WI38 (cell line): ENCODE data around the gene FADS3.

Experiments used
- H3K4me3 ChIP-seq: 2 replicates; pipeline ENCODE4 v1.5.1; 2011; ENCODE audit warnings: low read depth, mild to moderate bottlenecking, control low read depth, low read length
- TF ChIP-seq, protein P1 (sequence below): IDR thresholded peaks from 2 replicates; pipeline ENCODE4 v1.5.1; 2012; ENCODE audit warnings: low read depth, mild to moderate bottlenecking, control low read depth, low read length

FADS3 gene

DNA sequence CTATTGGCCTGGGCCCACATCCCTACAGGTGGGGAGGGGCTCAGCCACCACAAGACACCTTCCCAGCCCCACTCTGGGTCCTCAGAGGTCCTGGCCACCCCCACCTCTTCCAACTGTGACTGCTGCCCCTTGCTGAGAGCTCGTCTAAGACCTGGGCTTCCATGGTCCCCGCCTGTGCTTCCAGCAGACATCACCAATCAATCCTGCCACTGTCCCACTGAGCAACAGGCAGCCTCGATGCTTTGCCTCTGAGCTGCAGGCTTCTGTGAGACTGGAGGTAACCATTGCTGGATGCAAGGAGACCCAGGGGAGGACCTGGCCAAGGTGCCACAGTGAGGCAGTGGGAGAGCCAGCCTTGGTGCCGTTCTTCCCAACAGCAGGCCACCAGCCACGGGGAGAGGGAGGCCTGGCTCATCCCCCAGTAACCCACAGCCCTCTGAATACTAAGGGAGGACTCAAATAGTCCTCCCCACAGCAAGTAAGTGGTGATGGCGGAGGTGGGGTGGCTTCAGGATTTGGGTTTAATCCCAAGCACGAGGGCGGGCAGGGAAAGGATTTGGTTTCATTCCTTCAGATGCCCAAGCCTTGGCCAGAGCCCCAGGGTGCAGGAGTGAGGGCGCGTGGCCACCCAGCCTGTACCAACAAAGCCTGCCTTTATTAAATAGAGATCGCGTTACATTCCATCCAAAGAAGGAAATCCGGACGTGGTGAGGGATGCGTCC is 5.5 kb upstream of the FADS3 start:
- no peak overlapping the region for H3K4me3 ChIP-seq
- TF ChIP-seq, protein P1, sequence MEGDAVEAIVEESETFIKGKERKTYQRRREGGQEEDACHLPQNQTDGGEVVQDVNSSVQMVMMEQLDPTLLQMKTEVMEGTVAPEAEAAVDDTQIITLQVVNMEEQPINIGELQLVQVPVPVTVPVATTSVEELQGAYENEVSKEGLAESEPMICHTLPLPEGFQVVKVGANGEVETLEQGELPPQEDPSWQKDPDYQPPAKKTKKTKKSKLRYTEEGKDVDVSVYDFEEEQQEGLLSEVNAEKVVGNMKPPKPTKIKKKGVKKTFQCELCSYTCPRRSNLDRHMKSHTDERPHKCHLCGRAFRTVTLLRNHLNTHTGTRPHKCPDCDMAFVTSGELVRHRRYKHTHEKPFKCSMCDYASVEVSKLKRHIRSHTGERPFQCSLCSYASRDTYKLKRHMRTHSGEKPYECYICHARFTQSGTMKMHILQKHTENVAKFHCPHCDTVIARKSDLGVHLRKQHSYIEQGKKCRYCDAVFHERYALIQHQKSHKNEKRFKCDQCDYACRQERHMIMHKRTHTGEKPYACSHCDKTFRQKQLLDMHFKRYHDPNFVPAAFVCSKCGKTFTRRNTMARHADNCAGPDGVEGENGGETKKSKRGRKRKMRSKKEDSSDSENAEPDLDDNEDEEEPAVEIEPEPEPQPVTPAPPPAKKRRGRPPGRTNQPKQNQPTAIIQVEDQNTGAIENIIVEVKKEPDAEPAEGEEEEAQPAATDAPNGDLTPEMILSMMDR: no peak

DNA sequence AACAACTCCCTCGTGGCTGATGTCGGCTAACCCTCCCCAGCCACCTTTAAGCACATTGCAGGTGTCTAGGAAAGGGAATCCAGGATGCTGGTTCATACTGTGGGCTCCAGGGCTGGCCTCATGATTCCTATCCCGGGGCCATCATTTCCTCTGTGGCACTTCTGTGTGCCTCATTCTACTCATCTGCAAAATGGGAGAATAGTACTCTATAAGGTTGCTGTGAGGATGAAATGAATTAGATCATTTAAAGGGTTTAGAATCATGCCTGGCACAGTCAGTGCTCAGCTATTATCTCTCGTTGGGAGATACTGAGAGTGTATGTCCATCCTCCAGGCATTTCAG is 4.3 kb upstream of the FADS3 start:
- no peak overlapping the region for H3K4me3 ChIP-seq
- TF ChIP-seq, protein P1: no peak

DNA sequence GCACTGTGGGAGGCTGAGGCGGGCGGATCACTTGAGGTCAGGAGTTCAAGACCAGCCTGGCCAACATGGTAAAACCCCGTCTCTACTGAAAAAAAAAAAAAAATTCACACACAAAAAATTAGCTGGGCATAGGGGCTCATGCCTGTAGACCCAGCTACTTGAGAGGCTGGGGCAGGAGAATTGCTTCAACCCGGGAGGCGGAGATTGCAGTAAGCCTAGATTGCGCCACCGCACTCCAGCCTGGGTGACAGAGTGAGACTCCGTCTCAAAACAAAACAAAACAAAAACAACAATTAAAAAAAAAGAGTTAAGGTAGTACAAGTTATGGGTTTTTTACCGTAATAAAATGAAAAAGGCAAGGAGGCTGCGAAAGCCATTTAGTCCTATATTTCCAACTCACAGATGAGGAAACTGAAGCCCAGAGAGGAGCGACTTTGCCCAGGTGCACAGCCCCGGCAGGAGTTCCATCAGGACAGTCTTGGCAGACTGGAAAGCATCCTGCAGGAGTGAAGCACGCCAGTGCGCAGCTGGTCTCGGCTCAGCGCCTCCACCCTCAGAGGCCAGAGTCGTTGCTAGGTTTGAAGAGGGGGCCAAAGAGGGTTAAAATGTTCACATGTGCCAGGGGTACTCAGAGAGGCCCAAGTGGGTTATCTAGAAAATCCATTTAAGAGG is 3.8 kb upstream of the FADS3 start:
- TF ChIP-seq, protein P1: no peak
- no peak overlapping the region for H3K4me3 ChIP-seq

DNA sequence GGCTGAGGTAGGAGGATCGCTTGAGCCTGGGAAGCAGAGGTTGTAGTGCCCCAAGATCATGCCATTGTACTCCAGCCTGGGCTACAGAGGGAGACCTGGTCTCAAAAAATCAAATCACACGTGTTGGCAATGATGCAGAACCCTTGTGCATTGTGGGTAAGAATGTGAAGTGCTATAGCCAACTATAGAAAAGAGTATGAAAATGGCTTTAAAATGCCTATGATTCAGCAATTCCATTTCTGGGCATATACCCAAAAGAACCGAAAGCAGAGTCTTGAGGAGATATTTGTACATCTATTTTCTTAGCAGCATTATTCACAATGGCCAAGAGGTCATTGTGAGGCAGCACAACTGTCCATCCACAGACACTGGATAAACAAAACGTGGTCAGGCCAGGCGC is 2.6 kb upstream of the FADS3 start:
- TF ChIP-seq, protein P1: no peak
- no peak overlapping the region for H3K4me3 ChIP-seq

DNA sequence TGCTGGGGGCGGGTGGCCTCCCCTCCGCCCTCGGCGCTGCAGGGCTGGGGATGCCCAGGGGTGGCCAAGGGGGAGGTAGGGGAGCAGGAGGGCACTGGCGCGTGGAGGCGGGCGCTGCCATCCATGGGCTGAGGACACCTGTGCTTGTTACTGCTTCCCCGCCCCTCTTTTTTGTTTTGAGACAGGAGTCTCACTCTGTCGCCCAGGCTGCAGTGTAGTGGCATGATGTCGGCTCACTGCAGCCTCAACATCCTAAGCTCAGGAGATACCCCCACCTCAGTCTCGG is 683 bp upstream of the FADS3 start:
- peak overlapping the region; percentile 43 for H3K4me3 ChIP-seq
- TF ChIP-seq, protein P1: no peak

DNA sequence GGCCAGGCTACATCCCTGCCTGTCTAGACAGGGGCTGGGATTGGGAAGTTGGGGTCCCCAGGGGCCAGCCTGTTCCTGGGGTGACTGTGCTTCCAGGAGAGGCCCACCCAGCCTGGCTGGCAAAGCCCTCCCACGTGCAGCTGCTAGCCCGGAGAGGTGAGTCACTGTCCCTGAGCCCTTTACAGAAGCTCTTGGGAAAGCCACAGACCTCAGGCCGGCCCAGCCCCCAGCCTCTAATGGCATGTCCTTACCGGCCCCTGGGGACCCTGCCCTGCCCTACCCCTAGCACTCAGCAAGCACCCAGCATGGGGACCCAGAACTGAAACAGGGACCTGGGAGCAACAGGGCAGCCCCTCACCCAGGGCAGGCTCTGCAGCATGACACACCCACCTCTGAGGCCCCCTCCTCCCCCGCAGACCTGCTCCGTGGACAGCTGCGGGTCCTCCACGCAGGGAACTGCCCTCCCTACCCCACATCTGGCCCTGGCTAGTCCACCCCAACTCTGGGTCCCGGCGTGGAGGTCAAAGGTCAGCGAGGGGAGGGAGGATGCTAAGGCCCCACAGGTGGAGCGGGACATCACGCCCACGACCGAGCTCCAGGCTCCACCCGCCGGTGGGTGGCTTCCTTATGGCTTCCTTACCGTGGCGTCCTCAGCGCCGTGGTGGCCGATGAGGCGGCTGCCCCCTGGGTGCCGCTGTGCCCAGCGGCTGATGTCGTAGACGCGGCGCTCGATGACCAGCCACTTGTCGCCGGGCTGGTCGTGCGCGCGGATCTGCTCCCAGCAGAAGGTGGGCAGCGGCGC is 615 bp downstream of the FADS3 start:
- H3K4me3 ChIP-seq: peak overlapping the region; percentile 89
- TF ChIP-seq, protein P1: no peak

DNA sequence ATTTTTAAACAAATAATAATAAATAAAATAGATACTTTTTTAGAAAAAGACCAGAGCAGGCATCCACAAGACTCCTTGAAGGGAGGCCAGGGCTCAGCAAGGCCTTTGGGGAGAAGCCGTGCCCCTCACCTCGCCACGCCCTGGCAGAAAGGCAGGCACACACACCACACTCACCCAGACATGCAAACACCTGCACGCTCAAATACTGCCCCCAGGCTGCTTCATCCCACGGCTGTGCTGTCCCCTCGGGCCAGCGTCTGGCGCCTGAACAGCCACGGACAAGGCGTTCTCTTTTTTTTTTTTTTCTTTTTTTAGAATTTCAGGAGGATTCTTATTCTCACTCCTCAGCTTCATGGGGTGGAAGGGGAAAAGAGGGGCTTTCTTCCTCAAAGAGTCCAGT is 1.5 kb downstream of the FADS3 start:
- TF ChIP-seq, protein P1: no peak
- peak overlapping the region; percentile 89 for H3K4me3 ChIP-seq
